H9 (cell line): ENCODE results near the gene ATG2B. TPM values are rescaled to one million over a fixed set of nuclear protein-coding genes. Genes with fewer than 3 reads are reported as not detected.

Experiments used
- DNase-seq: peaks from one replicate; pipeline ENCODE4 v3.0.0-alpha.2; 2017
- H2AFZ ChIP-seq: one replicate; pipeline ENCODE4 v1.6.1; 2013; ENCODE audit warnings: mild to moderate bottlenecking, low read length, control low read depth, moderate library complexity
- H2AK5ac ChIP-seq: 2 replicates; pipeline ENCODE4 v1.6.1; 2013; ENCODE audit warnings: low read length, control low read depth, mixed read lengths; ENCODE audit not compliant: insufficient read length
- H2BK120ac ChIP-seq: one replicate; pipeline ENCODE4 v1.6.1; 2013; ENCODE audit warnings: low read depth, mild to moderate bottlenecking, low read length, control low read depth, inconsistent platforms; ENCODE audit not compliant: poor library complexity, severe bottlenecking
- H2BK12ac ChIP-seq: 2 replicates; pipeline ENCODE4 v1.6.1; 2013; ENCODE audit warnings: low read length, control low read depth, mixed read lengths, low read depth; ENCODE audit not compliant: insufficient read length
- H2BK15ac ChIP-seq: 2 replicates; pipeline ENCODE4 v1.6.1; 2013; ENCODE audit warnings: low read depth, low read length, control low read depth
- H2BK20ac ChIP-seq: one replicate; pipeline ENCODE4 v1.6.1; 2013; ENCODE audit warnings: low read depth, mild to moderate bottlenecking, low read length, control low read depth, inconsistent platforms; ENCODE audit not compliant: poor library complexity, severe bottlenecking
- H2BK5ac ChIP-seq: 2 replicates; pipeline ENCODE4 v1.6.1; 2013; ENCODE audit warnings: low read length, control low read depth, mixed read lengths; ENCODE audit not compliant: insufficient read length
- H3K14ac ChIP-seq: 2 replicates; pipeline ENCODE4 v1.6.1; 2013; ENCODE audit warnings: low read length, control low read depth; ENCODE audit not compliant: insufficient read depth
- H3K18ac ChIP-seq: 2 replicates; pipeline ENCODE4 v1.6.1; 2013; ENCODE audit warnings: low read depth, mild to moderate bottlenecking, mixed read lengths, low read length, control low read depth; ENCODE audit not compliant: insufficient read length
- H3K23ac ChIP-seq: 2 replicates; pipeline ENCODE4 v1.6.1; 2013; ENCODE audit warnings: low read length, control low read depth, mixed read lengths, low read depth; ENCODE audit not compliant: insufficient read length
- H3K23me2 ChIP-seq: 2 replicates; pipeline ENCODE4 v1.6.1; 2013; ENCODE audit warnings: low read depth, mild to moderate bottlenecking, mixed read lengths, low read length, control low read depth; ENCODE audit not compliant: insufficient read length, poor library complexity, severe bottlenecking
- H3K27ac ChIP-seq: 2 replicates; pipeline ENCODE4 v1.5.1; 2013; ENCODE audit warnings: low read length, control low read depth, mixed read lengths, low read depth; ENCODE audit not compliant: insufficient read length
- H3K27me3 ChIP-seq: 2 replicates; pipeline ENCODE4 v1.6.1; 2013; ENCODE audit warnings: low read length, control low read depth, inconsistent platforms; ENCODE audit not compliant: insufficient read depth
- H3K4ac ChIP-seq: 2 replicates; pipeline ENCODE4 v1.6.1; 2013; ENCODE audit warnings: low read depth, mild to moderate bottlenecking, control low read depth, inconsistent platforms, low read length, moderate library complexity
- H3K4me1 ChIP-seq: 2 replicates; pipeline ENCODE4 v1.6.1; 2013; ENCODE audit warnings: low read length, control low read depth, inconsistent platforms; ENCODE audit not compliant: insufficient read depth
- H3K4me2 ChIP-seq: 2 replicates; pipeline ENCODE4 v1.6.1; 2013; ENCODE audit warnings: low read length, control low read depth, mixed read lengths; ENCODE audit not compliant: insufficient read length, insufficient read depth
- H3K56ac ChIP-seq: 2 replicates; pipeline ENCODE4 v1.6.1; 2013; ENCODE audit warnings: low read depth, mild to moderate bottlenecking, mixed read lengths, low read length, control low read depth; ENCODE audit not compliant: insufficient read length
- H3K79me1 ChIP-seq: 2 replicates; pipeline ENCODE4 v1.6.1; 2013; ENCODE audit warnings: low read depth, mild to moderate bottlenecking, moderate library complexity, low read length, control low read depth, inconsistent platforms; ENCODE audit not compliant: insufficient read depth, poor library complexity, severe bottlenecking
- H3K79me2 ChIP-seq: 2 replicates; pipeline ENCODE4 v1.6.1; 2013; ENCODE audit warnings: low read length, control low read depth, inconsistent platforms; ENCODE audit not compliant: insufficient read depth
- H3K9ac ChIP-seq: 2 replicates; pipeline ENCODE4 v1.6.1; 2013; ENCODE audit warnings: low read length, control low read depth, mixed read lengths; ENCODE audit not compliant: insufficient read length; ENCODE audit errors: extremely low read depth
- H3K9me3 ChIP-seq: one replicate; pipeline ENCODE4 v1.6.1; 2013; ENCODE audit warnings: low read depth, low read length, inconsistent platforms; ENCODE audit not compliant: control insufficient read depth
- H3T11ph ChIP-seq: one replicate; pipeline ENCODE4 v1.6.1; 2013; ENCODE audit warnings: mild to moderate bottlenecking, low read length, control low read depth, inconsistent platforms
- H4K20me1 ChIP-seq: one replicate; pipeline ENCODE4 v1.6.1; 2013; ENCODE audit not compliant: control insufficient read depth, insufficient read length, insufficient read depth
- H4K5ac ChIP-seq: 2 replicates; pipeline ENCODE4 v1.6.1; 2013; ENCODE audit warnings: low read depth, mild to moderate bottlenecking, mixed read lengths, low read length, control low read depth; ENCODE audit not compliant: insufficient read length
- H4K8ac ChIP-seq: replicated peaks from 2 replicates; pipeline ENCODE4 v1.6.1; 2013; ENCODE audit warnings: low read length, control low read depth, mixed read lengths, low read depth; ENCODE audit not compliant: insufficient read length
- H4K91ac ChIP-seq: 2 replicates; pipeline ENCODE4 v1.6.1; 2013; ENCODE audit warnings: low read depth, mild to moderate bottlenecking, moderate library complexity, mixed read lengths, low read length, control low read depth; ENCODE audit not compliant: insufficient read length
- H3K27ac Mint-ChIP-seq, 3 experiments: 2 replicates in 2 of 3; 3 replicates in 1 of 3; pipeline ENCODE4 v1.8.0; 2020 to 2021; ENCODE audit warnings: mixed read lengths in 3 of 3, mild to moderate bottlenecking in 1 of 3, moderate library complexity in 1 of 3
- H3K27me3 Mint-ChIP-seq: 2 replicates; pipeline ENCODE4 v1.8.0; 2021; ENCODE audit warnings: low read depth, mild to moderate bottlenecking, moderate library complexity, mixed read lengths
- H3K36me3 Mint-ChIP-seq, 3 experiments: 2 replicates in 2 of 3; 3 replicates in 1 of 3; pipeline ENCODE4 v1.8.0; 2020 to 2021; ENCODE audit warnings: low read depth in 3 of 3, mixed read lengths in 3 of 3; ENCODE audit not compliant: insufficient read depth in 1 of 3
- H3K4me1 Mint-ChIP-seq, 2 experiments: 2 replicates each; pipeline ENCODE4 v1.8.0; 2020; ENCODE audit warnings: mixed read lengths in 2 of 2
- H3K4me3 Mint-ChIP-seq, 2 experiments: 2 replicates in 1 of 2; 3 replicates in 1 of 2; pipeline ENCODE4 v1.8.0; 2020 to 2021; ENCODE audit warnings: mild to moderate bottlenecking in 2 of 2, mixed read lengths in 2 of 2, moderate library complexity in 1 of 2
- H3K9me3 Mint-ChIP-seq, 2 experiments: 2 replicates in 1 of 2; 3 replicates in 1 of 2; pipeline ENCODE4 v1.8.0; 2020; ENCODE audit warnings: mild to moderate bottlenecking in 2 of 2, mixed read lengths in 2 of 2, moderate library complexity in 1 of 2
- CTCF ChIP-seq: fragments of 200-600 bp; sonication (generic); conservative IDR thresholded peaks from 3 replicates; pipeline ENCODE4 v1.8.0; 2021; ENCODE audit warnings: antibody characterized with exemption, mild to moderate bottlenecking
- WGBS: extraction: QIAGEN DNeasy Blood & Tissue Kit; methylation state at CpG from one replicate; pipeline ENCODE4 v1.1.7; 2013; ENCODE audit warnings: missing lambda C conversion rate, low lambda C conversion rate, mixed read lengths; ENCODE audit not compliant: insufficient read length; ENCODE audit errors: extremely low coverage; 5-methylcytosine and 5-hydroxymethylcytosine counted together
- total RNA-seq: library from RNA; stranded (reverse); gene quantifications from 2 replicates; pipeline ENCODE4 v1.2.1, GENCODE V29; 2021

ATG2B gene
- total RNA-seq, 1 experiment from 2014 or later = 12.6 TPM

- Mint-ChIP-seq H3K4me3 (no peak overlapping the region), H3K4me1 (peaks cover 16 to 36% of the 10 kb centered on the region in 2 experiments), H3K36me3 (peaks cover 0 to 7% (median 0%) of the 10 kb centered on the region in 3 experiments; a peak in 2 of 7 replicates), H3K27me3 (no peaks in the 10 kb centered on the region), H3K27ac (no peak overlapping the region), H3K9me3 (no peaks in the 10 kb centered on the region)
- Histone ChIP-seq H3K23ac (no peak overlapping the region), H2BK15ac (no peak overlapping the region), H3K9ac (no peak overlapping the region), H2BK120ac (no peak overlapping the region), H3K14ac (no peak overlapping the region), H3K23me2 (no peaks in the 10 kb centered on the region), H2BK12ac (no peak overlapping the region), H3T11ph (no peak overlapping the region), H4K91ac (no peak overlapping the region), H3K9me3 (no peaks in the 10 kb centered on the region), H2BK20ac (no peak overlapping the region), H3K27ac (no peak overlapping the region), H3K27me3 (no peaks in the 10 kb centered on the region), H3K79me2 (peaks cover 4% of the 10 kb centered on the region; the same call in 1 of the 2 replicates), H4K5ac (no peak overlapping the region), H4K20me1 (no peaks in the 10 kb centered on the region), H3K4me2 (no peak overlapping the region), H2BK5ac (no peak overlapping the region), H3K56ac (no peak overlapping the region), H2AFZ (no peak overlapping the region), H4K8ac (no peak overlapping the region), H2AK5ac (no peak overlapping the region), H3K4ac (no peak overlapping the region), H3K4me1 (peaks cover 5% of the 10 kb centered on the region; the same call in 1 of the 2 replicates), H3K18ac (no peak overlapping the region), H3K79me1 (no peaks in the 10 kb centered on the region)
- no peak for TF ChIP-seq CTCF
- no peak for DNase-seq
- WGBS = no CpG with 5 or more reads among the region's 4 CpGs
Observed at GRCh38 chr14:96354246-96354645, 8.9 kb downstream of the ATG2B start.
